ENCODE data around the gene FGF22.

GRCh38 chr19:690203-690602 lies 50.5 kb downstream of the FGF22 start:
- TF ChIP-seq TAF1 (IDR thresholded peaks at IDR 0.05; ENCODE audit: borderline replicate concordance, insufficient read depth, low read length), result no peak
- TF ChIP-seq POLR2AphosphoS5 (IDR thresholded peaks at IDR 0.05; ENCODE audit: low read depth, low read length), result no peak
